Measurements from ENCODE around the gene PTPN1. TPM values are rescaled to one million over a fixed set of nuclear protein-coding genes. Genes with fewer than 3 reads are reported as not detected.
"Not testable (repeated sequence)": the region's sequence is repeated elsewhere in the genome, so short reads cannot be mapped to it uniquely, and the experiment has no call there.

Gene PTPN1
- total and polyA plus RNA-seq, 3 donors from 2014 or later: 42.0 to 44.3 (median 44.0) TPM

DNA sequence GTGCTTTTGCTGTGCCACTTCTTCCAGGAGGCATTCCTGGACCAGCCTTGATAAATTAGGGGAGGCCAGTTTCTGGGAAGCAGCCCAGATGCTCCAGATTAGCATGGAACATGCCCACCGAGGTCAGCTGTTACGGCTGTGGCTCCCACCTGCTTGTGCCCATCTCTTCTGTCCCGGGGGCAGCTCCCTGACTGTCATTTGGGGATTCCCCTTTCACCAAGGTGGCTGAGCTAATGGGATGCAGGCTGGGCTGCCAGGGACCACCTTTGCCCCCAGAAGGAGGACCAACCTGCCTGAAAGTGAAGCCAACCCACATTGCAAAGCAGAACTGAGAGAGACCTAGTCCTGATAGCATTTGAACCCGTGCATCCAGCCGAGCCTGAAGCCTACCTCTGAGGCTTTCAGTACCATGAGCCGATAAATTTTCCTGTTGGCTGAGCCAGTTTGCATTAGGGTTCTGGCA, 85.3 kb downstream of the PTPN1 start:
- WGBS, 2 donors: 71 to 77% methylated on average over 4 to 6 of the region's 6 CpGs
- Histone ChIP-seq H3K27me3 (no peaks in the 10 kb centered on the region), H3K9me3 (no peaks in the 10 kb centered on the region), H3K4me1 (peaks cover 15% of the 10 kb centered on the region), H3K36me3 (ENCODE audit: low read depth, missing control alignments) (no peaks in the 10 kb centered on the region), H3K27ac (no peak overlapping the region), H3K4me3 (no peak overlapping the region)
- TF ChIP-seq, protein P1, sequence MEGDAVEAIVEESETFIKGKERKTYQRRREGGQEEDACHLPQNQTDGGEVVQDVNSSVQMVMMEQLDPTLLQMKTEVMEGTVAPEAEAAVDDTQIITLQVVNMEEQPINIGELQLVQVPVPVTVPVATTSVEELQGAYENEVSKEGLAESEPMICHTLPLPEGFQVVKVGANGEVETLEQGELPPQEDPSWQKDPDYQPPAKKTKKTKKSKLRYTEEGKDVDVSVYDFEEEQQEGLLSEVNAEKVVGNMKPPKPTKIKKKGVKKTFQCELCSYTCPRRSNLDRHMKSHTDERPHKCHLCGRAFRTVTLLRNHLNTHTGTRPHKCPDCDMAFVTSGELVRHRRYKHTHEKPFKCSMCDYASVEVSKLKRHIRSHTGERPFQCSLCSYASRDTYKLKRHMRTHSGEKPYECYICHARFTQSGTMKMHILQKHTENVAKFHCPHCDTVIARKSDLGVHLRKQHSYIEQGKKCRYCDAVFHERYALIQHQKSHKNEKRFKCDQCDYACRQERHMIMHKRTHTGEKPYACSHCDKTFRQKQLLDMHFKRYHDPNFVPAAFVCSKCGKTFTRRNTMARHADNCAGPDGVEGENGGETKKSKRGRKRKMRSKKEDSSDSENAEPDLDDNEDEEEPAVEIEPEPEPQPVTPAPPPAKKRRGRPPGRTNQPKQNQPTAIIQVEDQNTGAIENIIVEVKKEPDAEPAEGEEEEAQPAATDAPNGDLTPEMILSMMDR (IDR thresholded peaks at IDR 0.05): no peak
- TF ChIP-seq POLR2A (IDR thresholded peaks at IDR 0.05): no peak
- intact Hi-C loops (cut with DNase I; ENCODE audit: low total_unique reads): no loop called here
- DNase-seq: no peak

DNA sequence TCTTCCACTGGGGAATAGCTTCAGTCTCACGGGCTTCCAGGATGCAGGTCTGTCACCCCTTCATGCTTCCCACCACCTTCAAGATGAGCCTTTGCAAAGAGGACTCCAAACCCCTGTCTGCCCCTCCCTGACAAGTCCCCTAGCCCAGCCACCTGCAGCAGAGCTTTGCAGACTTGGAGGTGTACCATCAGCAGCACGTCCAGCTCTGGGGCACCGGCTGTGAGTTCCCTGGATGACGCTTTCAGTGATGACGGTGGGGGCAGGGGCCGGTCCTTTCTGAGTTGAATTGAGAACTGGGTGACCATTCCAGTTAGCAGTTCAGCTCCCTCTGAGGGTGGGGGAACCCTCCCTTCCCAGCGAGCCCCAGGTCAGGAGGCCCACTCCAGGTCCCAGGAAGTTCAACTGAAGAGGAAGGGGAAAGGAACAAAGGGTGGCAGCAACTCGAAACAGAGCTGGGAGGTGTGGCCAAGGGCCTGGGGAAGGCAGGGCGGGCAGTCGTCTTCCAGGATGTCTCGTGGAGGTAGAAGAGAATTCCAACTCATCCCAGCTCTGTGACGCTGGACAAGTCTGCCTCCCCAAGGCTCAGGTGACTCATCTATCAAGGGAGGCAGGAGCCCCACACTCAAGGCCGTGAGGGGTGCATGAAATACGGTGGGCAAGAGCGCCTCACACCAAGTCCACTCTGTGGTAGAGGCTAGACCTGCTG, 86.0 kb downstream of the PTPN1 start:
- 39 to 56% methylated on average over 11 to 15 of the region's 15 CpGs for WGBS, 2 donors
- no peak for DNase-seq
- Histone ChIP-seq H3K36me3 (ENCODE audit: low read depth, missing control alignments) (no peaks in the 10 kb centered on the region), H3K27ac (no peak overlapping the region), H3K27me3 (no peaks in the 10 kb centered on the region), H3K4me1 (peaks cover 15% of the 10 kb centered on the region), H3K9me3 (no peaks in the 10 kb centered on the region), H3K4me3 (no peak overlapping the region)
- TF ChIP-seq, protein P1 (IDR thresholded peaks at IDR 0.05): no peak
- no peak for TF ChIP-seq POLR2A (IDR thresholded peaks at IDR 0.05)
- intact Hi-C loops (cut with DNase I; ENCODE audit: low total_unique reads): no loop called here

DNA sequence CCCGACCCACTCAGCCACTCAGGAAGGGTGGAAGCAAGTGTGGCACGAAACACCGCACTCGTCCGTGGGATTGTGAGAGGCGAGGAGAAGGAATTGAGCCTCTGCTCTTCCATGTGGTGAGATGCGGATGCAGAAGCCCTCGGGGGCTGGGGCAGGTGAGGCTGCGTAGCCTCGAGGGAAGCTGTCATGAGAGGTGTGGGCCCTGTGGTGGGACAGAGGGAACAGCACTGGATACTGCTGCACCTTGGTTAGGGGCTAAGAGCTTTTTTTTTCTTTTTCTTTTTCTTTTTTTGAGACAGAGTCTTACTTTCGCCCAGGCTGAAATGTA, 86.5 kb downstream of the PTPN1 start:
- Histone ChIP-seq H3K9me3 (no peaks in the 10 kb centered on the region), H3K4me1 (peaks cover 15% of the 10 kb centered on the region), H3K4me3 (no peak overlapping the region), H3K27ac (no peak overlapping the region), H3K27me3 (no peaks in the 10 kb centered on the region), H3K36me3 (ENCODE audit: low read depth, missing control alignments) (no peaks in the 10 kb centered on the region)
- no peak for DNase-seq
- intact Hi-C loops (cut with DNase I; ENCODE audit: low total_unique reads): no loop called here
- 78 to 91% methylated on average over 10 to 11 of the region's 11 CpGs for WGBS, 2 donors
- TF ChIP-seq, protein P1 (IDR thresholded peaks at IDR 0.05): no peak
- no peak for TF ChIP-seq POLR2A (IDR thresholded peaks at IDR 0.05)

DNA sequence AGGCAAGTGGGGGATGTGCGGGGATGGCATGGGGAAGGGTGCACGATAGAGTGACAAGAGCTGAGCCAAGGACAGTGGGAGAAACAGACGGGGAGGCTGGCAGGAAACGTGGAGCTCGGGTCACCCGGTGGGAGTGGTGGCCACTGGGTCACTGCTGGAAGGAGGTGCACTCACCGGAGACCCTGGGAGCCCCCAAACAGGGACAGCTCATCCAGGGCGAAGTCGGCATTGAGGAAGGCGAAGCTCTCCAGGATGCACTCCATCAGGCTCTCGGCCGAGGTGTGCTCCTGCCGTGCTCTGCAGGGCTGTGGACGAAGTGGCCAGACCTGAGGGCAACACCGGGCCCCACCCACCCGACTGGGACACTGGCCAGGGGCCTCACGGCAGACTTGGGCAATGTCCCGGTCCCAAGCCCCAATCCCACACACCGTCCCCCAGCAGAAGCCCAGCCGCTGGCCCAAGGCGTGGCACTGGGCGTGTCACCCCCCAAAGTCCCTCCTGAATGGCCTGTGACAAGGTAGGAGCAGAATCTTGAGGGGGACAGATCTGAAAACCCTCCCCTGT, 87.3 kb downstream of the PTPN1 start:
- no peak for DNase-seq
- H3K9me3 ChIP-seq: no peaks in the 10 kb centered on the region
- intact Hi-C loops (cut with DNase I; ENCODE audit: low total_unique reads): no loop called here
- H3K4me1 ChIP-seq: peaks cover 11% of the 10 kb centered on the region
- WGBS, 2 donors: 74 to 90% methylated on average over 14 to 21 of the region's 22 CpGs
- no peak overlapping the region for H3K4me3 ChIP-seq
- H3K27me3 ChIP-seq: no peaks in the 10 kb centered on the region
- H3K27ac ChIP-seq: no peak overlapping the region
- H3K36me3 ChIP-seq (ENCODE audit: low read depth, missing control alignments): no peaks in the 10 kb centered on the region
- TF ChIP-seq, protein P1 (IDR thresholded peaks at IDR 0.05): no peak
- no peak for TF ChIP-seq POLR2A (IDR thresholded peaks at IDR 0.05)

DNA sequence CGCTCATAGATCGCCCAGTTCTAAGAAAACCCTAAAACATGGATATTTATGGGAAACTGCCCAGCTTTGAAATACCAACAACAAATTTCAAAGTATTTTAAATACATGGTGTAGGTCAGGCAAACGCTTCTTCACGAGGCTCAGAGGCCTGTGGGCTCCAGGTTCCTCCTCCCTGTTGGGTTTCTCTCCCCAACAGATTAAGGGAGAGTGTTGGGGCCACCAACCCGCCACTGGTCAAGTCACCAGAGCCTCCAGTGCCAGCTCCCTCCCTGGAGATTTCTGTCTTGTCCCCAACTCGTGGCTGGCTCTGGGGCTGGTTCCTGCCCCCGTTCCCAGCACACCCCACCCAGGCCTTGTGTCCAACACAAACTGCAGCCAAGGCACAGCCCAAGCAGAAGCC, 87.9 kb downstream of the PTPN1 start:
- 81 to 84% methylated on average over 7 of the region's 7 CpGs for WGBS, 2 donors
- TF ChIP-seq POLR2A (IDR thresholded peaks at IDR 0.05): no peak
- TF ChIP-seq, protein P1 (IDR thresholded peaks at IDR 0.05): no peak
- Histone ChIP-seq H3K27me3 (no peaks in the 10 kb centered on the region), H3K27ac (no peak overlapping the region), H3K4me3 (no peak overlapping the region), H3K4me1 (peaks cover 7% of the 10 kb centered on the region), H3K36me3 (ENCODE audit: low read depth, missing control alignments) (no peaks in the 10 kb centered on the region), H3K9me3 (no peaks in the 10 kb centered on the region)
- DNase-seq: no peak
- intact Hi-C loops (cut with DNase I; ENCODE audit: low total_unique reads): no loop called here

DNA sequence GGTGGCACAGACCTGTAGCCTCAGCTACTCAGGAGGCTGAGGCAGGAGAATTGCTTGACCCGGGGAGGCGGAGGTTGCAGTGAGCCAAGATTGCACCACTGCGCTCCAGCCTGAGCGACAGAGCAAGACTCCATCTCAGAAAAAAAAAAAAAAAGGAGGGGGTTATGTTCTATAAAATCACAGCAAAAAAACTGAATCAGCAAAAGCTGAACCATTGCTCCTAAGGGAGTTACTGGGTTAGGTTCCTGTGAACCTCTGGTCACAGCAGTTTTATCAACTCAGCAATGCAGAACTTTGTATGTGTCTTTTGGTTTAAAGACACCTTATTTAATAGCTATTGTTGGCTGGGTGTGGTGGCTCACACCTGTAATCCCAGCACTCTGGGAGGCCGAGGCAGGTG, 88.6 kb downstream of the PTPN1 start:
- H3K36me3 ChIP-seq (ENCODE audit: low read depth, missing control alignments); H3K27me3 ChIP-seq; intact Hi-C loops (cut with DNase I; ENCODE audit: low total_unique reads); H3K4me3 ChIP-seq; H3K27ac ChIP-seq; H3K9me3 ChIP-seq; DNase-seq; H3K4me1 ChIP-seq: not testable (repeated sequence)
- WGBS, 2 donors: 90 to 96% methylated on average over 4 to 5 of the region's 5 CpGs
